LNCaP clone FGC (cell line): ENCODE data around the gene THBS4.

Experiments used
- DNase-seq: peaks from one replicate; pipeline ENCODE4 v3.0.0-alpha.2; 2011; ENCODE audit warnings: low read depth
- H3K4me3 ChIP-seq: 2 replicates; pipeline ENCODE4 v1.5.1; 2011; ENCODE audit warnings: mild to moderate bottlenecking, low read depth, low read length, control low read depth
- CTCF ChIP-seq: IDR thresholded peaks from 2 replicates; pipeline ENCODE4 v1.5.1; 2012; ENCODE audit warnings: mild to moderate bottlenecking; ENCODE audit not compliant: control insufficient read depth, insufficient read depth; ENCODE audit errors: extremely low read depth

THBS4 gene

GRCh38 chr5:80034559-80034958 is 589 bp upstream of the THBS4 start:
- DNase-seq: no peak
- no peak for TF ChIP-seq CTCF
- H3K4me3 ChIP-seq: no peak overlapping the region

GRCh38 chr5:80035839-80036238 is 691 bp downstream of the THBS4 start:
- no peak for TF ChIP-seq CTCF

GRCh38 chr5:80036615-80037014 is 1.5 kb downstream of the THBS4 start:
- DNase-seq: no peak
- TF ChIP-seq CTCF: no peak
- no peak overlapping the region for H3K4me3 ChIP-seq

More at GRCh38 chr5:80035839-80036238, 691 bp downstream of the THBS4 start:
- H3K4me3 ChIP-seq: no peak overlapping the region
- DNase-seq: no peak

GRCh38 chr5:80037366-80037765 is 2.2 kb downstream of the THBS4 start:
- DNase-seq: no peak
- H3K4me3 ChIP-seq: no peak overlapping the region
- no peak for TF ChIP-seq CTCF

GRCh38 chr5:80039650-80040049 is 4.5 kb downstream of the THBS4 start:
- TF ChIP-seq CTCF: no peak
- H3K4me3 ChIP-seq: no peak overlapping the region
- no peak for DNase-seq

- peak; percentile 38 for DNase-seq
- H3K4me3 ChIP-seq: no peak overlapping the region
- TF ChIP-seq CTCF: no peak
Measured at GRCh38 chr5:80041527-80041926, 6.4 kb downstream of the THBS4 start.

GRCh38 chr5:80042330-80042729 is 7.2 kb downstream of the THBS4 start:
- no peak for TF ChIP-seq CTCF
- H3K4me3 ChIP-seq: no peak overlapping the region
- no peak for DNase-seq
